ENCODE data around the gene PTK6.
A peak's percentile ranks its signal among the peaks of the same experiment; 100 is the strongest.

Gene PTK6

GRCh38 chr20:63505281-63505680, 31.9 kb downstream of the PTK6 start:
- Histone ChIP-seq H3K4me1 (ENCODE audit: insufficient read depth, low read length) (peaks cover 21% of the 10 kb centered on the region), H3K4me3 (ENCODE audit: low read length) (no peak overlapping the region), H2AFZ (ENCODE audit: low read depth, low read length) (no peak overlapping the region), H3K27me3 (ENCODE audit: insufficient read depth, low read length) (no peaks in the 10 kb centered on the region), H3K9me3 (ENCODE audit: low read length) (peaks cover 12% of the 10 kb centered on the region), H3K36me3 (ENCODE audit: insufficient read depth, low read length) (no peaks in the 10 kb centered on the region)

GRCh38 chr20:63504642-63505041, 32.5 kb downstream of the PTK6 start:
- H3K36me3 ChIP-seq (ENCODE audit: insufficient read depth, low read length), result no peaks in the 10 kb centered on the region
- peaks cover 12% of the 10 kb centered on the region for H3K9me3 ChIP-seq (ENCODE audit: low read length)
- H3K27me3 ChIP-seq (ENCODE audit: insufficient read depth, low read length), result no peaks in the 10 kb centered on the region
- no peak overlapping the region for H2AFZ ChIP-seq (ENCODE audit: low read depth, low read length)
- peaks cover 21% of the 10 kb centered on the region for H3K4me1 ChIP-seq (ENCODE audit: insufficient read depth, low read length)
- no peak overlapping the region for H3K4me3 ChIP-seq (ENCODE audit: low read length)

GRCh38 chr20:63503524-63503923, 33.7 kb downstream of the PTK6 start:
- Histone ChIP-seq H2AFZ (ENCODE audit: low read depth, low read length) (no peak overlapping the region), H3K4me1 (ENCODE audit: insufficient read depth, low read length) (peaks cover 25% of the 10 kb centered on the region), H3K36me3 (ENCODE audit: insufficient read depth, low read length) (no peaks in the 10 kb centered on the region), H3K27me3 (ENCODE audit: insufficient read depth, low read length) (no peaks in the 10 kb centered on the region), H3K9me3 (ENCODE audit: low read length) (peaks cover 12% of the 10 kb centered on the region), H3K4me3 (ENCODE audit: low read length) (no peak overlapping the region)

GRCh38 chr20:63502671-63503172, 34.5 kb downstream of the PTK6 start:
- Histone ChIP-seq H3K4me1 (ENCODE audit: insufficient read depth, low read length) (peaks cover 31% of the 10 kb centered on the region), H3K4me3 (ENCODE audit: low read length) (no peak overlapping the region), H2AFZ (ENCODE audit: low read depth, low read length) (no peak overlapping the region), H3K27me3 (ENCODE audit: insufficient read depth, low read length) (peaks cover 5% of the 10 kb centered on the region), H3K9me3 (ENCODE audit: low read length) (peaks cover 12% of the 10 kb centered on the region), H3K36me3 (ENCODE audit: insufficient read depth, low read length) (no peaks in the 10 kb centered on the region)

- no peaks in the 10 kb centered on the region for H3K36me3 ChIP-seq (ENCODE audit: insufficient read depth, low read length)
- H3K27me3 ChIP-seq (ENCODE audit: insufficient read depth, low read length), result peaks cover 10% of the 10 kb centered on the region
- peaks cover 31% of the 10 kb centered on the region for H3K4me1 ChIP-seq (ENCODE audit: insufficient read depth, low read length)
- H3K4me3 ChIP-seq (ENCODE audit: low read length), result no peak overlapping the region
- H2AFZ ChIP-seq (ENCODE audit: low read depth, low read length), result no peak overlapping the region
- H3K9me3 ChIP-seq (ENCODE audit: low read length), result peaks cover 8% of the 10 kb centered on the region
Measured at GRCh38 chr20:63501818-63502670, 35.1 kb downstream of the PTK6 start.

GRCh38 chr20:63500902-63501817, 36.0 kb downstream of the PTK6 start:
- peaks cover 10% of the 10 kb centered on the region for H3K27me3 ChIP-seq (ENCODE audit: insufficient read depth, low read length)
- no peaks in the 10 kb centered on the region for H3K36me3 ChIP-seq (ENCODE audit: insufficient read depth, low read length)
- no peak overlapping the region for H3K4me3 ChIP-seq (ENCODE audit: low read length)
- peaks cover 8% of the 10 kb centered on the region for H3K9me3 ChIP-seq (ENCODE audit: low read length)
- peaks cover 31% of the 10 kb centered on the region for H3K4me1 ChIP-seq (ENCODE audit: insufficient read depth, low read length)
- H2AFZ ChIP-seq (ENCODE audit: low read depth, low read length), result no peak overlapping the region

- no peaks in the 10 kb centered on the region for H3K36me3 ChIP-seq (ENCODE audit: insufficient read depth, low read length)
- H3K4me1 ChIP-seq (ENCODE audit: insufficient read depth, low read length), result peaks cover 31% of the 10 kb centered on the region
- H3K27me3 ChIP-seq (ENCODE audit: insufficient read depth, low read length), result peaks cover 10% of the 10 kb centered on the region
- peaks cover 3% of the 10 kb centered on the region for H3K9me3 ChIP-seq (ENCODE audit: low read length)
- H2AFZ ChIP-seq (ENCODE audit: low read depth, low read length), result no peak overlapping the region
- H3K4me3 ChIP-seq (ENCODE audit: low read length), result no peak overlapping the region
Measured at GRCh38 chr20:63500151-63500901, 36.9 kb downstream of the PTK6 start.

GRCh38 chr20:63499338-63499969, 37.7 kb downstream of the PTK6 start:
- Histone ChIP-seq H3K27me3 (ENCODE audit: insufficient read depth, low read length) (peaks cover 10% of the 10 kb centered on the region), H3K9me3 (ENCODE audit: low read length) (no peaks in the 10 kb centered on the region), H3K4me1 (ENCODE audit: insufficient read depth, low read length) (peaks cover 31% of the 10 kb centered on the region), H3K4me3 (ENCODE audit: low read length) (peak overlapping the region; percentile 24), H2AFZ (ENCODE audit: low read depth, low read length) (no peak overlapping the region), H3K36me3 (ENCODE audit: insufficient read depth, low read length) (no peaks in the 10 kb centered on the region)

- Histone ChIP-seq H2AFZ (ENCODE audit: low read depth, low read length) (no peak within 1 kb of the TSS), H3K4me1 (ENCODE audit: insufficient read depth, low read length) (peaks cover 29% of the 10 kb centered on the region), H3K9me3 (ENCODE audit: low read length) (no peaks in the 10 kb centered on the region), H3K4me3 (ENCODE audit: low read length) (peak within 1 kb of the TSS; percentile 30), H3K36me3 (ENCODE audit: insufficient read depth, low read length) (no peaks in the 10 kb centered on the region), H3K27me3 (ENCODE audit: insufficient read depth, low read length) (peaks cover 10% of the 10 kb centered on the region)
Measured at GRCh38 chr20:63498960-63499337, 38.2 kb downstream of the PTK6 start, which contains the start of gene EEF1A2. EEF1A2 (minus strand) TSS chr20:63499083; CDS start chr20:63497763, 1,320 bp downstream.

- Histone ChIP-seq H2AFZ (ENCODE audit: low read depth, low read length) (no peak overlapping the region), H3K9me3 (ENCODE audit: low read length) (no peaks in the 10 kb centered on the region), H3K4me1 (ENCODE audit: insufficient read depth, low read length) (peaks cover 23% of the 10 kb centered on the region), H3K27me3 (ENCODE audit: insufficient read depth, low read length) (peaks cover 10% of the 10 kb centered on the region), H3K36me3 (ENCODE audit: insufficient read depth, low read length) (no peaks in the 10 kb centered on the region), H3K4me3 (ENCODE audit: low read length) (peak overlapping the region; percentile 30)
Measured at GRCh38 chr20:63497946-63498935, 38.9 kb downstream of the PTK6 start.

- Histone ChIP-seq H3K9me3 (ENCODE audit: low read length) (peaks cover 5% of the 10 kb centered on the region), H3K27me3 (ENCODE audit: insufficient read depth, low read length) (peaks cover 10% of the 10 kb centered on the region), H3K36me3 (ENCODE audit: insufficient read depth, low read length) (peaks cover 6% of the 10 kb centered on the region), H2AFZ (ENCODE audit: low read depth, low read length) (no peak overlapping the region), H3K4me1 (ENCODE audit: insufficient read depth, low read length) (peaks cover 14% of the 10 kb centered on the region), H3K4me3 (ENCODE audit: low read length) (no peak overlapping the region)
Measured at GRCh38 chr20:63497138-63497945, 39.8 kb downstream of the PTK6 start.

Measured in neuron (in vitro differentiated cells).